ENCODE data around the gene TIMELESS.
"Not testable (repeated sequence)": the region's sequence is repeated elsewhere in the genome, so short reads cannot be mapped to it uniquely, and the experiment has no call there.

Gene TIMELESS

DNA sequence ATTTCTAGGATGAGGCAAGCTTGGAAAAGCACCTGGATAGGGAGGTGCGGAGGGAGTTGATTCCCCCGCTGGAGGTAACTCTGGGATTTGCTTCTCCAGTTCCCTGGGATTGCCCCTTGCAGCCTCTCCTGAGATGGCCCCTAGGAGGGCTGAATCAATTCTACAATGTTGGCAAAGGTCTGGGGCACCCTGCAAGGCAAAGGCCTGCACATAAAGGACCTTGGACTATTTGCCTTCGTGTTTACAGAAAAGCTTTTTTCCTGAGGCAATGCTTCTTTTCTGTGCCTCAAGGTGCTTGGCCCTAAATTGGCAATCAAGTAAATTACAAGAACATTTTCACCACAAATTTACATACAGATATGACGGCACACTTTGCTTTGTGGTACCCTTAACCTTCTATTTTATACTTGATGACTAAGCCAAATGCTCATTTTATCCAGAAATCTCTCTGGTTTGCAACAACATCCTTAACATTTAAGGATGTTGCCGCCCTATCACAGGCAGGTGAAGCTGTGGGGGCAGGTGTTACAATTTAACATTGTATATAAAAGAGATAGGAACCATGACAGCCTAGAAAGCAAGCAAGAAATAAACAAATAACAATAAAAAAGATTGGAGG, 40.3 kb downstream of the TIMELESS start:
- no peak for DNase-seq

GRCh38 chr12:56404227-56404626, 45.0 kb downstream of the TIMELESS start:
- DNase-seq = not testable (repeated sequence)

- DNase-seq = not testable (repeated sequence)
Measured at GRCh38 chr12:56401612-56402011, 47.6 kb downstream of the TIMELESS start.

GRCh38 chr12:56401125-56401524, 48.1 kb downstream of the TIMELESS start:
- DNase-seq = not testable (repeated sequence)

DNA sequence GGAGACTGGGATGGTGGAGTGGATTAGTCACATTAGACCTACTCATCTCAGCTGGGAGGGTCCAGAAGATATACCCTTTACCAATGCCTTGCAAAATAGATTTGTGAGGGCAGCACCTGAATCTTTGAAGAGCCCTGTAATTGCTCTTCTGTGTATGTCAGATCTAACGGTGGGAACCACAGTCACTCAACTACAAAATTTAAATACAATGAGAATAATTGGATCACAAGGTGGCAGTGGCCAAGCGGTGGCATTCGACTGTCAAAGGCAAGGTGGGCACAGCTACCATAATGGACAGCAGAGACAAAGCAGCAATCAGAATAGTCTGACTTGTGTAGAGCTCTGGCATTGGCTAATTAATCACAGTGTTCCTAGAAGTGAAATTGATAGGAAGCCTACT, 49.8 kb downstream of the TIMELESS start:
- not testable (repeated sequence) for DNase-seq

DNA sequence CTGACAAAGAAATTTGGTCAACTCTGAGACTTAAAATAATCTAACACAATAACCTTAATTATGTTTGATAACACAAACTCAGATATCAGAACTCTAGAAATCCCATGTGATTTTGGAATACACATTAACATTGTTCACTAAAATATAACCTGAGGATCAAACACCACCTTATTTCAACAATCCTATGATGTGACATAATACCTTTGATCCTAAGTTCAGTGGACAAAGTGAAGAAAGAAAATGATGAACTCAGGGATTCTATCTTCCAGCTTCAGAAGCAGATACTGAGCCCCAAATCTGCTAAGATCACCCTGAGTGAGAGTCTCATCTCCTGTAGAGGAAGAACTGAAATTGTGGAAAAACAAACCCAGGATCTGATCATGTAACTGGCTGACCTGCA, 50.9 kb downstream of the TIMELESS start:
- no peak for DNase-seq

DNA sequence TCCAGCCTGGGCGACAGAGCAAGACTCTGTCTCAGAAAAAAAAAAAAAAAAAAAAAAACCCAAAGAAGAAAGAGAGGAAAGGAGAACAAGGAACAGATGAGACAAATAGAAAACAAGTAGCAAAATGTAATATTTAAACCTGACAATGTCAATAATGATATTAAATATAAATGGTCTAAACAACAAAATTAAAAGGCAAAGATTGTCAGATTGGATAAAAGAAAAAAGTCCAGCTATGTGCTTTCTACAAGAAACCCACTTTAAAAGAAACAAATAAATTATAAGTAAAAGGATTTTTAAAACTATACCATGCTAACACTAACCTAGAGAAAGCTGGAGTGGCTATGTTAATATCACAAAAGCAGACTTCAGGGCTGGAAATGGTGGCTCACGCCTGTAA, 56.9 kb downstream of the TIMELESS start:
- DNase-seq = no peak

- no peak for DNase-seq
Measured at GRCh38 chr12:56391721-56392120, 57.5 kb downstream of the TIMELESS start.

DNA sequence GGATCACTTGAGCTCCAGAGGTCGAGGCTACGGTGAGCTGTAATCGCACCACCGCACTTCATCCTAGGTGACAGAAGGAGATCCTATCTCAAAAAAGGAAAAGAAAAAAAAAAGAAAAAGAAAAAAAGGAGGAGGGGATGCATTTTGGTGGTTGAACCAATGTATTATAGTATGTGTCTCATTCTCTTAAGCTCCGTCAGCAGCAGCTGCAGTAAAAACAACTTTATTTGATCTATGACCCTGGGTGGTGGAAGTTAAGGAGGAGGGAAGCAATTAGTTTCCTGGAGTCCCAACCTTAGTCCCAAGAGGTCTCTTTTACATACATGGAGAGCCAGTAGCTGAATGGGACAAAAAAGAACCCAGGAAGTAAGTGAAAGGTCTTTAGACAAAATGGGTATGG, 59.8 kb downstream of the TIMELESS start:
- no peak for DNase-seq

GRCh38 chr12:56387152-56387736, 62.0 kb downstream of the TIMELESS start:
- DNase-seq = no peak

GRCh38 chr12:56385873-56386272, 63.4 kb downstream of the TIMELESS start:
- DNase-seq = no peak

DNA sequence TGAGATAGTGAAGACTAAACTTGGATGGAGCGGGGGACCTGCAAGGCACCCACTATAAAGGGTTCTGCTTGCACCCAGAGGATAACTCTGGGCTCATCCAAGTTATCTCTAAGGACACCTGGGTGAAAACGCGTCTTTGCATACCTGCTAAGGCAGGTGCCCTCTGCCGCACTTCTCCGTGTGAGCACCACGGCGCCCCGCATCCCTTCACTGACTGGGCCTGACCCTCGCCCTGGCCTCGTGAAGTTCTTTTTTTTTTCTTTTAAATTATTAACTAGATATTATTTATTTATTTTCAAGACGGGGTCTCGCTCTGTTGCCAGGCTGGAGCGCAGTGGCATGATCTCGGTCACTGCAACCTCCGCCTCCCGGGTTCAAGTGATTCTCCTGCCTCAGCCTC, 66.6 kb downstream of the TIMELESS start:
- DNase-seq = no peak

DNA sequence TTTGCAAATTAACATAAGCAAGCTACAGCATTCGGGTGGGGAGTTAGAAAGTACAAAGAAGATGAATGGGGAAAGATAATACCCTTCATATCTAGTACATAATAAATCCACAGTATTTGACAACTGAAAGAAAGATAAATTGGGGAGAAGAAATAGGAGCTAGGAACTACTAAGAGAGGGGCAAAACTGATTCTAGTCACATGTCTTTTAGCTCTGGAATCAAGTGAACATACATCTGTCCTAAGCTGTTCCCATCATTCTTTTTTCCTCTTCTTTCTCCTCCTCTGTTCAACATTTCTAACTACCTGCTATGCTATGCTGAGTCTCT, 71.3 kb downstream of the TIMELESS start:
- no peak for DNase-seq

- DNase-seq = no peak
Measured at GRCh38 chr12:56377310-56377988, 71.8 kb downstream of the TIMELESS start.

DNA sequence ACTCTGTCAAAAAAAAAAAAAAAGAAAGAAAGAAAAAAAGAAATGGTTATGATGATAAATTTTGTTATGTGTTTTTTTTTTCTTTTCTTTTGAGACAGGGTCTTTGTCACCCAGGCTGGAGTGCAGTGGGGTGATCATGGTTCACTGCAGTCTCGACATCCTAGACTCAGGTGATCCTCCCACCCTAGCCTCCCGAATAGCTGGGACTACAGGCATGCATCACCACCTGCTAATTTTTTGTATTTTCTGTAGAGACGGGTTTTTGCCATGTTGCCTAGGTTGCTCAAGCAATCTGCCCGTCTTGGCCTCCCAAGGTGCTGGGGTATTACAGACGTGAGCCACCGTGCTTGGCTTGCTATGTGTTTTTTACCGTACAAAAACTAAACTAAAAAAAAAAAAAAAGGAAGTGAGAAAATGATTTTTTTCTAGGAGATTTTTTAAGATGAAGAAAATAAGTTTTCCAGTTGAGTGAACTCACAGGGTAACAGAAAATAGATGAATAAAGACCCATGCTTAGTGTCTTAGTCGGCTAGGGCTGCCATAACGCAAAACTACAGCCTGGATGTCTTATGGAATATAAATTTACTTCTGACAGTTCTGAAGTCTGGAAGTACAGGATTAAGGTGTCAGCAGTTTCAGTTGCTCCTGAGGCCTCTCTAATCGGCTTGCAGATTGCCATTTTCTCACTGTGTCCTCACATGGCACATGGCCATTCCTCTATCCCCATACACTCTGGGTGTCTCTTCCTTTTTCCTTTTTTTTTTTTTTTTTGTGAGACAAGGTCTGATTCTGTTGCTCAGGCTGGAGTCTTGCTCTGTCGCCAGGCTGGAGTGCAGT, 73.4 kb downstream of the TIMELESS start:
- DNase-seq = no peak

DNA sequence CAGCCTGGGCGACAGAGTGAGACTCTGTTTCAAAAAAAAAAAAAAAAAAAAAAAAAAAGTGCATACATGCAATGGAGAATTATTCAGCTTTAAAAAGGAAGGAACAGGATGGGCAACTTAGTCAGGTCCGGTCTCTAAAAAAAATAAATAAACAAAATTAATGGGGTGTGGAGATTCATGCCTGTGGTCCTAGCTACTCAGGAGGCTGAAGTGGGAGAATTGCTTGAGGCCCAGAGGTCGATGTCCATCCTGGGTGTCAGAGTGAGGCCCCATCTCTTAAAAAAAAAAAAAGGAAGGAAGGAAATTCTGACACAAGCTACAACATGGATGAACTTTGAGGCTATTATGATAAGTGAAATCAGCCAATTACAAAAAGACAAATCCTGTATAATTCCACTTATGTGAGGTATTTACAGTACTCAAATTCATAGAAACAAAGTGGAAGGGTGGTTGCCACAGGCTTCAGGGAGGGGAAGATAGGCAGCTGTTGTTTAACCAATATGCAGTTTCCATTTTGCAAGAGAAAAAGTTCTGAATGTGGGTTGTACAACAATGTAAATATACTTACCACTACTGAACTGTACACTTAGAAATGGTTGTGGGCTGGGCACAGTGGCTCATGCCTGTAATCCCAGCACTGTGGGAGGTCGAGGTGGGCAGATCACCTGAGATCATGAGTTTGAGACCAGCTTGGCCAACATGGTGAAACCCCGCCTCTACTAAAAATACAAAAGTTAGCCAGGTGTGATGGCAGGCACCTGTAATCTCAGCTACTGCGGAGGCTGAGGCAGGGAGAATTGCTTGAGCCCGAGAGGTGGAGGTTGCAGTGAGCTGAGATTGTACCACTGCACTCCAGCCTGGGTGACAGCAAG, 74.3 kb downstream of the TIMELESS start:
- DNase-seq = no peak

- no peak for DNase-seq
Measured at GRCh38 chr12:56373515-56373914, 75.7 kb downstream of the TIMELESS start.

DNA sequence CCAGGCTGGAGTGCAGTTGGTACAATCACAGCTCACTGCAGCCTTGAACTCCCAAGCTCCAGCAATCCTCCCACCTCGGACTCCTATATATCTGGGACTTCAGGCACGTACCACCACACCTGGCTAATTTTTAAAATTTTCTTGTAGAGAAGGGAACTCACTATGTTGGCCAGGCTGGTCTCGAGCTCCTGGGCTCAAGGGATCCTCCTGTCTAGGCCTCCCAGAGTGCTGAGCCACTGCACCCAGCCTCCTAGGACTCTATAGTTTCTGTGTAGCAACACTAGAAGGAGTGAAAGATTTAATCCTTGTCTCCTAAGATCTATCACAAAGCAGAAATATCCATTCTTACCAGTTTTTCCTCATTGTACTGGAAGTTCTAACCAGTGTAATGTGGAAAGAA, 82.3 kb downstream of the TIMELESS start:
- no peak for DNase-seq
